ENCODE measurements around the gene CAPN5.
"Not testable (repeated sequence)": the region's sequence is repeated elsewhere in the genome, so short reads cannot be mapped to it uniquely, and the experiment has no call there.

Gene CAPN5

DNA sequence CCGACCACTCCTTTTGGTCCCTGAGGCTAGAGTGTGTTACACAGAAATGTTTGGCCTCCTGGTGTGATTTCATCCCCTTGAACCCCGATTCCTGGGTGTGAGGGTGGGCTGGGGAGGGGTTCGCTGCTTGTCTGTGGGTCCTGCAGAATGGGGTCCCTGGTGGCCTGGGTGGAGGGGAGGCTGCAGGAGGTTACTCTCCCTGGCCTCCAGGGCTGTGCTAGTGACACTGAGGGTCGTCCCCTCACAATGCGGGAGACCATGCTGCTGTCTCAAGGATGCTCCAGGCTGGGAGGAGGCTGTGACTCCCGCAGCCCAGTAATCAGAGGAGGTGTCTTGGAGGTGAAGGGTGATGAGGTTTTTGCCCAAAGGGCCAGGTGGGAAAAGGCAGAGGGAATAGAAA, 18.9 kb downstream of the CAPN5 start:
- DNase-seq: no peak

GRCh38 chr11:77086521-77087472, 20.0 kb downstream of the CAPN5 start:
- no peak for DNase-seq

- DNase-seq: no peak
These were observed 21.0 kb downstream of the CAPN5 start for GRCh38 chr11:77087723-77088225.

DNA sequence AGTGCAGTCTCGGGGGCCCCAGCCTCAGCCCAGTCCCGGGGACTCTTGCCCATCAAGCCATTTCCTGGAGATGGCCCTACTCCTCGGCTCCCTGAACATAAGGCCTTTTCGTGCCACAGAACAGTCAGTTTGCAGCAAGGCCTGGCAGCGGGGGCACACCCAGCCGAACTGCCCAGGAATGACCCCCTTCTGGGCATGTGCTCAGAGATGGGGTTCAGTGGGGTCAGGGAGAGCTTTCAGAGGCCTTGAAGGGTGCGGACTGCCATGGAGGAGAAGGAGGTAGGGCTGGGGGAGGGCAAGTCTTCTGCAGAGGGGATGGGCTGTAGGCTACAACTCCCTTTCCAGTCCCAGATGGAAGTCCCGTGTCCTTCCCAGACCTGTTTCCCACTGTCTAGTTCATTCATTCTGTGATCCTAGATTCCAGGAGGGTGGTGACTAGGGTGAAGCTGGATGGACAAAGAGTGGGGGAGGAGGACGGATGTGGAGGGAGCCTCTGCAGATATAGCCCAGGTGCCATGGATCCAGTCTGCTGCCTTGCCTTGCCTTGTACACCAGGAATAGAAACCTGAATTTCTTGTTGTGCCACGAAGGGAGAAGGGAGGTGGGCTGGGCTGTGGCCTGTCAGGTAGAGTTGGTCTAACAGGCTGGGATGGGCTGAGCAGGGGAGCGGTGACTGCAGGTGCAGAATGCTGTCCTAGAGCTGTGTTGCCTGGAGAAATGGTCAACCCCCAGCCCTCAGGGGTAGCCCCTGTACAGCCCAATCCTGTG, 21.6 kb downstream of the CAPN5 start:
- no peak for DNase-seq

DNA sequence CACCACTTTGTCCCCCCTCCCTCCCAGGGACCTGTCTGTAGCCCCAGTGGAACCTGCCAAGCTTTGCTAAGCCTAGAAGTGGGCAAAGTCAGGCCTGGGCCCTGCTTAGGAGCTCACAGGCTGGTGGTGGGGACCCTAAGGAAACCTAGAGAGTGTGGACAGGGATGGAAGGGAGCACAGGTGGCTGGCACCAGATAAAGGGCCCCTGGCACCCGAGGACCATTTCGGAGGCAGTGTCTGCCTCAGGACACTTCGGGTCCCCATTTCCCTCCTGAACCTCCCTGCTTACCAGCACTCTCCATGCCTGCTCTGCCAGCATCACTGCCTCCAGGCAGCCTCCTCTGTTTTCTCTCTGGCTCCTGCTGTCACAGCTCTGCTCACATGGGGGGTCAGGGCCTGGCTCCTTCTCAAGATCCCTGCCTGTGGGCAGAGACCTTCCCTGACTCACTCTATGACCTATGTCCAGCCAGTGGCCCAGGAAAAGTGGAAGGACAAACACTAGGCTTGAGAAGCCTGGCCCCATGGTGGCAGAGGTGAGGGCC, 22.3 kb downstream of the CAPN5 start:
- no peak for DNase-seq

DNA sequence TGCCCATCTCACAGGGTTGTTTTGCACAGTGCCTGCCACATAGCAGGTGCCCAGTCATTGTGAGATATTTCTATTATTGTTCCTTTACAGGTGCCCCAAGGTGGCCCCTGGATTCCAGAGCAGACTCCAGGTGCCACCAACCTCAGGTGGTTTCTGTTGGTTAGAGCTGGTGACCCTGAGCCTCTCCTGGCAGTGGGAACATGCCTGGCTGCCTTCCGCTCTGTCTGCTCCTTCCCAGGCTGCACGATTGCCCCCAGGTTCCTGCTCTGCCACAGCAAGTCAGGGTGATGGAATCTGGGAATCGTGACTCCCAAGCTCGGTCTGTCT, 23.2 kb downstream of the CAPN5 start:
- no peak for DNase-seq

DNA sequence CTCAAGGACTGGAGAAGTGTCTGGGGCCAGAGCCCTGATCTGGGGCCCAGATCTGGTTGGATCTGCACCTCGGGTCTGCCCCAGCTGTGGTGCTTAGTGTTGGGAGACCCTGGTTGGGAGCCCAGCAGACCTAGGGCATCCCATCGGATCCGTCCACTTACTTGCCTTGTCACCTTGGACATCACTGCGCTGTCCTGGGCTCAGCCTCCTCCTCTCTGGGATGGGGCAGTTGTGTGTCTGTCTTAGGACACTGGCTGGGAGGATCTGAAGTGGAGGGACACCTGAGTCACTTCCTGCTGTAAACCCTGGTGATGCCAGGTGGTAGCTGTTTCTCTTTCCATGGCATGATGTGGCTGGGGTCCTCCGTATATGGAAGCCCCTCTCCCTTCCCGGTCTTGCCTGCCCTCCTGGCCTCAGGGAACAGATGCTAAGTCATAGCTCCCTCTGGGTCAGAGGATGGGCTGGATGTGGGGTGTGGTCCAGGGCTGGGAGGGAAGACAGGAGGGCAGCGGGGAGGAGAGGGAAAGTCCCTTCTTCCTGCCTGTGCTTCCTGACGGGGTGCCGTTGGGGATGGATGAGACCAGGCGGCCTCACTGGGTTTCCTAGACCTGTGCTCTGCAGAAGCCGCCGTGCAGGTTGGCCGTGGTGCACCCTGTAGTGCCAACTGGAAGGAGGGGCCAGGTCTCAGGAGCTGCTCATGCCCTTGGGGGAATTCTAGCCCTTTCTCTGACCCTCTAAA, 23.8 kb downstream of the CAPN5 start:
- DNase-seq: no peak

DNA sequence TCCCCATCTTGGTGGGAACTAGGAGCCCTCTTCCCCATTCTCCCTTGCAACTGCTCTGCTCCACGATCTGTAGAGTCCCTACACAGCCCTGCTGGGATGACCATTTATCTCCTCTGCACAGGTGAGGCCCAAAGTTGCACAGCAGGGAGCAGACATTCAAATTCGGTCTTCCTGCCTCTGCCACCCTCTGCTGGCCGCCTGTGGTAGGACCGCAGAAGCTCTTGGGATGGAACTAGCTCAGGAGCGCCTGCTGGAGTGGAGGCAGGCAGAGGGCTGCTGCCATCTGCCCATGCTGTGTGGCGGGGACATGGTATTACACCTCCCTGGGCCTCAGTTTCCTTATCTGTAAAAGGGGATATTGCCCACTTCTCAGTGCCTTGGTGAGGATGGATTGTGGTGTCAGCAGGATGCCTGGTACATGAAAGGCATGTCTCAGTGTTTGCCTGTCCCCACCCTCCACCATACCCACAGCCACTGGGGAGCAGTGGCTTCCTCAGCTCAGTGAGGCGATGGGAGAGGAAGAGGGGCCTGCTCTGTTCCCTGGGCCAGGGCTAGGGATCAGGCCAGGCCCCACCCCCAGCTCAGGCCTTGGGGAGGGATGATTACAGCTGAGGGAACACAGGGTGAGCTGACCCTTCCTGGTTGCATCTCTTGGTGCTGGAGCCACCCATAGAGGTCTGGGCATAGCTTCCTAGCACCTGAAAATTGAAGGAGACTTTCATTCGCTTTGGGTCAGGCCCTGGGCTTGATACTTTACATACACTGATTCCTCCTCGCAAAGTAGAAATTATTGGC, 24.6 kb downstream of the CAPN5 start:
- DNase-seq: peak; percentile 68

- DNase-seq: no peak
These were observed 25.6 kb downstream of the CAPN5 start for GRCh38 chr11:77092382-77092781.

GRCh38 chr11:77093056-77093891, 26.5 kb downstream of the CAPN5 start:
- no peak for DNase-seq

- no peak for DNase-seq
These were observed 27.4 kb downstream of the CAPN5 start for GRCh38 chr11:77093987-77094840.

GRCh38 chr11:77094841-77095365, 28.1 kb downstream of the CAPN5 start:
- no peak for DNase-seq

DNA sequence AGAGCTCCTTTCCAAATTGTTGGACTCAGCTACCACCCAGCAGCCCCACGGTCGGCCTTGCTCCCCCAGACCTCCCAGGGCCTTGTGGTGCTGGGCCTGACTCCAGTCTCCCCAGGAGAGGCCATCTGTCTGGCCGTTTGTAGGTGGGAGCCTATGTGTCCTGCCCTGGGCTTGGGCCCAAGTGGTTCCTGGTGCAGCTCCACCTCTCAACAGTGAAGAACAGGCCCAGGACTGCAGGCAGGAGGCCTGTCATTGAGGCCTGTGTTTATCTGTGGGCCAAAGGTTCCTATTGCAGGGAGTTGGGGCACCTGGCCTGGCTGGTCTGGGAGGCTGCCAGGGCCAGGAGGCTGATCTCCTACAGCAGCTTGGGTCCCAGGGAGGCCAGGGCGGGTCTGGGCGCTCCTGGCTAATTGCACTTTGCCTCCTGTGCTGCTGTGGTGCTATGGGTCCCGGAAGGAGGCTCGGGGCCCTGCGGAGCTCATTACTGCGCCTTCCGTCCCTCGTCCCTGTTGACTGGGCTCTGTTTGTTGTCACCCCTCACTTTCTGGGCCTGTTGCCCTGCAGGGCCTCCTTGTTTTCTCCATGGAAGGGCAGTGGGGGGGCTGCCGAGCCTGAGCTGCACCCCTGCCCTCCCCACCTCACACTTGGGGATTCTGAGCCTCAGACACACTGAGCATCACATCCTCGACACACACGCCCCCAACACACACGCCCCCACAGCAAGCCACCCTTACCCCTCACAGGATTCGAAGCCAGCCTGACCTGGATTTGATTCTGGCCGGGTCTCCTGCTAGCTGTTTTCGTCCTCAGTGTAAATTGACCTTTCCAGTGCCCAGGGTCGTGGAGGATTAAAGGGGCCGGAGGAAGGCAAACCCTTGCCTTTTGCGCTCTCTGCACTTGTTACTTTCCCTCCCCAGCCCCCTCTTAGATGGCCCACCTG, 29.1 kb downstream of the CAPN5 start:
- no peak for DNase-seq

GRCh38 chr11:77096591-77097019, 29.8 kb downstream of the CAPN5 start:
- no peak for DNase-seq

- not testable (repeated sequence) for DNase-seq
These were observed 30.4 kb downstream of the CAPN5 start for GRCh38 chr11:77097180-77097579.

GRCh38 chr11:77100166-77101042, 33.6 kb downstream of the CAPN5 start:
- DNase-seq: no peak

DNA sequence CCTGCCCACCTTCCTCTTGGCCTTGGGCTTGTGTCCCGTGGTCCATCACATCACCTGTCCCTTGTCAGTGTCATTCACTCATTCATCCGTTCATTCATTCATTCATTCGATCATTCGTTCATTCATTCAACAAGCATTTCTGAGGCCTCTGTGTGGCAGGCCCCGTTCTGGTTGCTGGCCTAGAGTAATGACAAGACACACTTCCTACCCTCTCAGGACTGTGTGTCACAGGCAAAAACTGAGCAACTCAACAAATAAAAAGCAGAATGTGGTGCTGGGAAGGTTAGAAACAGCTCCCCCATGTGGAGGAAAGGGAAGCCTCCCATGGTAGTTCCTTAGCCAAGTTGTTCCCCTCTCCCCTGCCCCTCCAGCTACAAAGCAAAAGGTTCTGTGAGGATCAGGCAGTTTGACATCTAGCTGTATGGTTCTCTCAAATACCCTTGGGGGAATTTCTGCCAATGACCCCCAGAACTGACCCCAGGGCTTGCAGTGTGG, 34.3 kb downstream of the CAPN5 start:
- DNase-seq: no peak
